Measurements from ENCODE around the gene FYN. TPM values are rescaled to one million over a fixed set of nuclear protein-coding genes. Genes with fewer than 3 reads are reported as not detected.
A peak's percentile ranks its signal among the peaks of the same experiment; 100 is the strongest.

Gene FYN
- total and polyA plus RNA-seq, 9 of the 15 experiments (the other 6 are each of a cell fraction or from before 2014, with no cell fraction given) = 2.9 to 22.1 (median 11.4) TPM

- TF ChIP-seq MGA (IDR thresholded peaks at IDR 0.05) = no peak
- TF ChIP-seq EHMT2 (IDR thresholded peaks at IDR 0.05) = no peak
- no peak for TF ChIP-seq PCBP2 (IDR thresholded peaks at IDR 0.05; ENCODE audit: low read depth, low read length, poor library complexity, severe bottlenecking)
- no peak for TF ChIP-seq PHF8 (IDR thresholded peaks at IDR 0.05; ENCODE audit: borderline replicate concordance, low read length)
- peak; percentile 50 for TF ChIP-seq MEIS2 (IDR thresholded peaks at IDR 0.05; ENCODE audit: partially characterized antibody)
These were observed 18.6 kb downstream of the FYN start (continued) for GRCh38 chr6:111854683-111855082.

All from K562 (cell line).